NCI-H1694 treated with DMSO at 0.1 percent for 48 hours (cell line): ENCODE results near the gene CDH22.

Experiments used
- DNase-seq: peaks from one replicate; lab custom pipeline; 2025; lab: John Stamatoyannopoulos, UW

Gene CDH22

GRCh38 chr20:46240881-46241280 lies 67.4 kb downstream of the CDH22 start:
- no peak for DNase-seq

- DNase-seq: no peak
Observed at GRCh38 chr20:46240065-46240464, 68.2 kb downstream of the CDH22 start.

DNA sequence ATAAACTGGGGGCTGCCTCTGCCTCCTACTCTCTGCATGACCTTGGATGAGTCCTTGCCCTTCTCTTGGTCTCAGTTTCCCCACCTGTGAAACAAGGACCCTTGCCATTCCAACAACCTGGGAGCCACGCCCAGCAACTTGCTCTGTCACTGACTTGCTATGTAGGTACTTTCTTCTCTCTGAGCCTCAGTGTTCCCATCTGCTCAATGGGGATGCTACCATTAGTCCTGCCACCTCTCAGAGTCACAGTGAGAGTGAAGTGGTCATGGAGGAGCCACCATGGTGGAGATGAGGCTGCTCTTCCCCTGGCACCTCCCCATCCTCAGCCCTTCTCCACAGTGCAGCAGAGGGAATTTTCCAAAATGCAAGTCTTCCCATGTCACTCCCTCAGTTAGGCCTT lies 70.6 kb downstream of the CDH22 start:
- DNase-seq: no peak

GRCh38 chr20:46237227-46237626 lies 71.1 kb downstream of the CDH22 start:
- DNase-seq: no peak

DNA sequence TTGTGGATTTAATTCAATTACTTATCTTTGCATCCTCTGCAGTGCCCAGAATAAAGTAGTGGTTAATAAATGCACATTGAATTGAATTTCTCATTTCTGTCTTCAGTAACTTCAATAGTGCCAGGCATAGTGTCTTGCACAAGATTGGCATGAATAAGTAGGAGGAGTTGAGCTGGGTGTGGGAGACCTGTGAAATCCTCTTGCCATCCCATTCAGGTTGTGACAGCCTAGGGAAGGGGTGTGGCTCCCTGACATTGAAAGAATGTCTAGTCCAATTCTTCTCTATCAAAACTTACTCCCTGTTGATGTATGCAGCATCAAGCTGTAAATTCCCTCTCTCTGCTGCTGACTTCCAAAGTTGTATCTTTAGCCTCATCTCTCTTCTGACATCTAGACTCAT lies 73.2 kb downstream of the CDH22 start:
- no peak for DNase-seq

- DNase-seq: no peak
Observed at GRCh38 chr20:46233701-46234100, 74.6 kb downstream of the CDH22 start.

DNA sequence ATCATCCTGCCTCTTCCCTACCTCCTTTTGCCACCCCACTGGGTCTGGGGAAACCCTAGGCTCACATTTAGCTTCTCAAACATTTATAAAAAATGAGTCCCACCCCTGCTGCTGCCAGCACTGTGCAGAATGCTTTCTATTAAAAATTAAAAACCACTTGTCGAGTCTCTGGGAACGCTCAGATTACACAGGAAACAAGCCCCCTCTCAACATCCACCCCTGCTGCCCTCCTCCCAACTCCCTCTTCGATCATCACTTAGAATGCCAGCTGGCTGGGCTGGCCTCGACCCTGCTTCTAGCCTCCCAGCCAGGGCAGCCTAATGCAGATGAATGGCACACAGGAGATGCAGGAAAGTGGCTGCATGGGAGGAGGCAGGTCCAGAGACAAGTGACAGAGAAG lies 75.8 kb downstream of the CDH22 start:
- no peak for DNase-seq

- no peak for DNase-seq
Observed at GRCh38 chr20:46230801-46231282, 77.5 kb downstream of the CDH22 start.

DNA sequence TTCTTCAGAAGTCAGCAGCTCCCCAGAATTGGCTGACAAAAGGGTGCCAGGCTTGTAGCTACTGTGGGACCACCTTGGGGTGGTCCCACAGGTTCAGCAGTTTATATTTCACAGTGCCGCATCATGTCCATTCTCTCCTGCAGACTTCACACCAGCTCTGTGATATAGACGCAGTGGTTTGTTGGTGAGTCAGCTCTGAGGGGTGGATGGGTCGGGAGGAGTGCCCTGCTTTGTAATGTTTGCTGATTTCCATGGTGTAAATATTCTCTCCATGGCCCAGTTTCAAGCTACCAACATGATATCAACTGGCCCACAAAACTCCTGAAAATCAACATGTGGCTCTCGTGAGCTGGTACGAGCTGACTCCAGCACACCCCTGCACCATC lies 78.2 kb downstream of the CDH22 start:
- no peak for DNase-seq

DNA sequence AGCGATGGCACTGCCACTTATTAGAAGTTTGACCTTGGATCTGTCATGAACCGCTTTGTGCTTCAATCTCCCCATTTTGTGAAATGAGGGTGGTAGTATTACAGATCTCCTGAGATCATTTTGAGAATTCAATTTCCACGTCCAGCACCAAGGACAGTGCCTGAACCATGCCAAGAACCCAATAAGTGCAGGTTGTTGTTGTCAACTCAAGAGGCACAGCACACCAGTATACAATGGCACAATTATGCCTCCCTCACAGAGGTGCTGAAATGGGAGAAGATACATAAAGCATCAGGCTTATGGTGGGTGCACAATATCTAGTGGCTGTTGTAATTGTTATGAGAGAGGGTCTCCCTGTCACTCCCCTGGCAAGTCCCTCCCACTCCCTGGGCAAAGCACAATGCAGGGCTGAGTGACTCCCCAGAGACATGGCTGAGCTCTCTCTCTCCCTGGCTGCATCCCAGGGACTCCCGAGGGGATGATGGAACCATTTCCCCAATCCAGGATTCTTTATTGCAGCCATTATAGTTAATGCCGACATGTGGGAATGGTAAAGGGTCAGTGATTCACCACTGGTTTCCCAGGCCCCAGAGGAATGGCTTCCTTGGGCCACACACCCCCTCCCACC lies 78.7 kb downstream of the CDH22 start:
- DNase-seq: no peak

GRCh38 chr20:46228670-46229069 lies 79.6 kb downstream of the CDH22 start:
- DNase-seq: no peak

DNA sequence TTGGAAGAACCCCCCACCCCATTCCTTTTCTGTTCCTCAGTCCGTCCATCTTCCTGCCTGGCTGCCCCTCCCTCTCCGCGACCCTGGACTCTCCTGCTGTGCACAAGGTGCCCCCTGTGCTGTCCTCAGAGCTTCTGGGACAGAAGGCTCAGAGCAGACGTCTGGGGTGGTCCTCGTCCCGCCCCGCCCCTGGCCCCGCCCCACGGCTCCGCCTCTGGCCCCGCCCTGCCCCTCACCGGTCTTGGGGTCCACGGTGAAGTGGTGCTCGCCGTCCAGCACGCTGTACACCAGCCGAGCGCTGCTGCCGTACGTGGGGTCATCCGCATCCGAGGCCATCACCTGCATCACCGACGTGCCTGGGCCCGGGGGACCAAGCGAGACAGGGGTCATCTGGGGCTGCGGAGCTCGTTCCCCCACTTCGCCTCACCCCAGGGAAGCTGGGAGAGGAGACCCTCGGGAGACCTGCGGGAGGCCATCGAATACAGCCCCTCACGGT lies 81.0 kb downstream of the CDH22 start:
- no peak for DNase-seq

DNA sequence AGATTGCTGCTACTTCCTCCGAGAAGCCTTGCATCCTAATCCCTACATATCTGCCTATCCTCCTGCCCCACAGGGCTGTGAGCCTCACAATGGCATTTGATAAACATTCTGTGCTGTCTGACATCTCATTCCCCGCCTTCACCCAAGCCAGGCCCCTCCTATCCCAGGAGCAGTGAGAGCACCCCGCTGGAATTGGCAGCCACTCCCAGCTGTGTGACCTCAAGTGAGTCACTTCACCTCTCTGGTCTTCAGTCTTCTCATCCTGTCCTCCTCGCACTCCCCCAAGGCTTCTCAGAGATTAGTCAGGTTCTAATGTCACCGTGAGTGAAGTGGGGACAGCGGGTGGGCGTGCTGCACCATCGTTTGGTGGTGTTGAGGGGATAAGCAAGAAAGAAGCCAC lies 81.7 kb downstream of the CDH22 start:
- no peak for DNase-seq

GRCh38 chr20:46222521-46223007 lies 85.7 kb downstream of the CDH22 start:
- peak; percentile 28 for DNase-seq

DNA sequence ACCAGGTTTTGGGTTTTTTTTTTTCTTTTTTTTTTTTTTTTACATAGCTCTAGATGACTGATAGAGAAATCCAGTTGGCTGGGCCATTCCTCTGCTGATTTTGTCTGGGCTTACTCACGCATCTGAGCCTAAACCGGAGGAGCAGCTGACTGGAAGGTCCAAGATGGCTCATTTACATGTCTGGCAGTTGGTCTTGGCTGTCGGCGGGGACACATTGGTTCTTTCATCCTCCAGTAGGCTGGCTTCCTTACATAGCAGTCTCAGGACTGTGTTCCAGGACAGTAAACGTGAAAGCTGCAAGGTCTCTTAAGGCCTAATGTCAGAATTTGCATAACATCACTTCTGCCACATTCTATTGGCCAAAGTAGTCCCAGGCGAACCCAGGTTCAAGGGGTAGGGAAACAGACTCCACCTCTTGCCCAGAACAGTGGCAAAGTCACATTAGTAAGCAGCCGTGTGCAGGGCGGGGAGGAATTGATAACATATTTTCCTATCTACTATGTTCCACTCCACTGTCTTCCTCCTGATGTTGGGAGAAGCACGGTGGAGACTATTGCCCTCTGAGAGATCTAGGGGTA lies 87.0 kb downstream of the CDH22 start:
- no peak for DNase-seq

DNA sequence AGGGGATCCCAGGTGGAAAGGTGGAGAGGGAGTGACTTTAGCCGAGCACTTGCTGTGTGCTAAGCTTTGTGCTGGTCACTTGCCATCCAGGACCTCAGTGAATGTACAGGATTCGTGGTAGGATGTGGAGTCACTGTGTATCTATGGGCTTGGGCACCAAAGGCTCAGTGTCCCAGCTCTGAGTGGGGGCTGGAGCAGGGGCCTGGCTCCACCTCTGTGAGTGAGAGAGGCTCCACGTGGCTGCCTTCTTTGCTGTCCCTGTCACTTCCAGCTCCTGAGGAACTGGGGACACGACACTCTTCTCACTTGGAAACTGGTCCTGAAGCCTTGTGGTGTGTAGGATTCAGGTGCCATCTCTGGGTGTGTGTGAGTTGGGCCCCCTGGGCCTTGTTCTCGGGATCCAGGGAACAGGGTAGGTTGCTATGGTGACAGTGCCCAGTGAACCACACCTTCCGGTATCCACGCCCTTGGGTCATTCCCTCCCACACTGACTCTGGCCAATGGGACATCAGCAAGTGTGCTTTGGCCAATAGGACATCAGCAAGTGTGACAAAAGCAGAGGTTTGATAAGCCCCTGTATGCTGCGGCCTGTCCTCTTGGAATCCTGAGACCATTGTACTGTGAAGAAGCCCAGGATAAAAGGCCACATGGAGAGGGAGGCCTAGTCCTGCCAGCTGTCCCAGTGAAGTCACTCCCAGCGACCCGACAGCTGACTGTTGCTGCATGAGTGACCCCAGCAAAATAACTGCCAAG lies 87.7 kb downstream of the CDH22 start:
- peak; percentile 94 for DNase-seq

DNA sequence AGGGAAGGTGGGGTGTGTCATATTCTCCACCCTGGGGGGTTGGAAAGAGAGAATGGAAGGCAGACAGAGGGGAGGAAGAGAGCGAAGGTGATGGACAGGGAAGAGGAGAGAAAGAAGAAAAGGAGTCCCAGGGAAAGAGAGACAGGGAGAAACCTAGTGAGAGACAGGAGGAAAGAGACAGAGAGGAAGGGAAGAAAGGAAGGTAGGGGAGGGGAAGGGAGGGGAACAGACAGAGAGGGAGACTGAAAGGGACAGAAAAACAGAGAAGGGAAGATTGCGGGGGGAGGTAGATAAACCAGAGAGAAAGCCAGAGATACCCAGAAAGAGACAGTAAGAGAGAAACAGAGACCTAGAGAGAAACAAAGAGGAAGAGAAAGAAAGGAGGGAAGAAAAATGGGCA lies 88.4 kb downstream of the CDH22 start:
- no peak for DNase-seq

DNA sequence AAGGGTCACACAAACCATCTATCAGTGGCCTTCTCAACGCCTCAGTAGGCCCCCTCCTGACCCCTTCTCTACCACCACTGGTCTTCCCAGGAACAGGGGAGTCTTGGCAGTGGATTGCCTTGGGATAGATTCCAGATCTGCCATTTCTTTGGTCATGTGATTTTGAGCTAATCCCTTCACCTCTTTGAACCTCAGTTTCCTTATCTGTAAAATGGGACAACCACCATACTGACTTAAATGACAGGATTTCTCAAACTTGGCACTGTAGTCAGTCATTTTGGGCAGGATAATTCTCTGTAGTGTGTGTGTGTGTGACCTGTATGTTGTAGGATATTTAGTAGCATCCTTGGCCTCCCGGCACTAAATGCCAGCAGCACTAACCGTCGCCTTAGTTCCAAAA lies 89.1 kb downstream of the CDH22 start:
- no peak for DNase-seq

- no peak for DNase-seq
Observed at GRCh38 chr20:46218656-46219055, 89.6 kb downstream of the CDH22 start.

GRCh38 chr20:46217583-46217982 lies 90.7 kb downstream of the CDH22 start:
- DNase-seq: no peak

GRCh38 chr20:46216770-46217464 lies 91.4 kb downstream of the CDH22 start:
- DNase-seq: no peak

GRCh38 chr20:46215913-46216707 lies 92.2 kb downstream of the CDH22 start:
- DNase-seq: no peak
